IPS-18a (cell line): ENCODE results near the gene XRCC5.
"Not testable (repeated sequence)": the region's sequence is repeated elsewhere in the genome, so short reads cannot be mapped to it uniquely, and the experiment has no call there.

Source experiments
- H3K27ac ChIP-seq: one replicate; pipeline ENCODE4 v1.5.1; 2013; ENCODE audit warnings: low read length
- H3K27me3 ChIP-seq: one replicate; pipeline ENCODE4 v1.6.1; 2013; ENCODE audit warnings: mild to moderate bottlenecking, low read length; ENCODE audit not compliant: control insufficient read depth, insufficient read depth
- H3K36me3 ChIP-seq: one replicate; pipeline ENCODE4 v1.6.1; 2013; ENCODE audit warnings: low read depth, low read length; ENCODE audit not compliant: control insufficient read depth
- H3K4me1 ChIP-seq: one replicate; pipeline ENCODE4 v1.6.1; 2013; ENCODE audit warnings: low read depth, low read length; ENCODE audit not compliant: control insufficient read depth
- H3K4me3 ChIP-seq: one replicate; pipeline ENCODE4 v1.5.1; 2013; ENCODE audit warnings: low read length
- H3K9ac ChIP-seq: one replicate; pipeline ENCODE4 v1.6.1; 2013; ENCODE audit warnings: mild to moderate bottlenecking, low read length, moderate library complexity
- H3K9me3 ChIP-seq: one replicate; pipeline ENCODE4 v1.6.1; 2013; ENCODE audit warnings: low read depth, low read length; ENCODE audit not compliant: control insufficient read depth

XRCC5 gene

GRCh38 chr2:216126943-216127342 is 17.8 kb downstream of the XRCC5 start:
- Histone ChIP-seq H3K4me3 (no peak overlapping the region), H3K27ac (no peak overlapping the region), H3K27me3 (no peaks in the 10 kb centered on the region), H3K4me1 (no peaks in the 10 kb centered on the region), H3K36me3 (peaks cover 98% of the 10 kb centered on the region), H3K9me3 (no peaks in the 10 kb centered on the region), H3K9ac (no peak overlapping the region)

- Histone ChIP-seq H3K9me3 (no peaks in the 10 kb centered on the region), H3K36me3 (peaks cover 97% of the 10 kb centered on the region), H3K4me3 (no peak overlapping the region), H3K27me3 (no peaks in the 10 kb centered on the region), H3K4me1 (no peaks in the 10 kb centered on the region), H3K9ac (no peak overlapping the region), H3K27ac (no peak overlapping the region)
Observed at GRCh38 chr2:216130346-216130971, 21.3 kb downstream of the XRCC5 start.

GRCh38 chr2:216131175-216131926 is 22.2 kb downstream of the XRCC5 start:
- Histone ChIP-seq H3K4me1 (no peaks in the 10 kb centered on the region), H3K27me3 (no peaks in the 10 kb centered on the region), H3K4me3 (no peak overlapping the region), H3K27ac (no peak overlapping the region), H3K9me3 (no peaks in the 10 kb centered on the region), H3K9ac (no peak overlapping the region), H3K36me3 (peaks cover 96% of the 10 kb centered on the region)

GRCh38 chr2:216132585-216132984 is 23.4 kb downstream of the XRCC5 start:
- H3K4me3 ChIP-seq = no peak overlapping the region
- no peaks in the 10 kb centered on the region for H3K4me1 ChIP-seq
- H3K27ac ChIP-seq = no peak overlapping the region
- H3K27me3 ChIP-seq = no peaks in the 10 kb centered on the region
- no peaks in the 10 kb centered on the region for H3K9me3 ChIP-seq
- peaks cover 96% of the 10 kb centered on the region for H3K36me3 ChIP-seq
- H3K9ac ChIP-seq = no peak overlapping the region

- H3K27ac ChIP-seq = no peak overlapping the region
Observed at GRCh38 chr2:216133397-216133796, 24.2 kb downstream of the XRCC5 start.

GRCh38 chr2:216134958-216135541 is 25.9 kb downstream of the XRCC5 start:
- Histone ChIP-seq H3K27ac (no peak overlapping the region), H3K4me3 (no peak overlapping the region), H3K36me3 (peaks cover 96% of the 10 kb centered on the region), H3K9me3 (no peaks in the 10 kb centered on the region), H3K27me3 (no peaks in the 10 kb centered on the region), H3K4me1 (no peaks in the 10 kb centered on the region), H3K9ac (no peak overlapping the region)

More at GRCh38 chr2:216133397-216133796, 24.2 kb downstream of the XRCC5 start:
- H3K4me1 ChIP-seq = no peaks in the 10 kb centered on the region
- no peaks in the 10 kb centered on the region for H3K27me3 ChIP-seq
- H3K9ac ChIP-seq = no peak overlapping the region
- no peaks in the 10 kb centered on the region for H3K9me3 ChIP-seq
- no peak overlapping the region for H3K4me3 ChIP-seq
- peaks cover 96% of the 10 kb centered on the region for H3K36me3 ChIP-seq

GRCh38 chr2:216139884-216140283 is 30.7 kb downstream of the XRCC5 start:
- Histone ChIP-seq H3K36me3 (peaks cover 95% of the 10 kb centered on the region), H3K27me3 (no peaks in the 10 kb centered on the region), H3K27ac (no peak overlapping the region), H3K4me1 (no peaks in the 10 kb centered on the region), H3K9ac (no peak overlapping the region), H3K4me3 (no peak overlapping the region), H3K9me3 (no peaks in the 10 kb centered on the region)

- not testable (repeated sequence) for H3K9ac ChIP-seq, H3K9me3 ChIP-seq, H3K4me3 ChIP-seq, H3K27me3 ChIP-seq, H3K4me1 ChIP-seq, H3K27ac ChIP-seq
- H3K36me3 ChIP-seq = peaks cover 96% of the 10 kb centered on the region
Observed at GRCh38 chr2:216141516-216141915, 32.4 kb downstream of the XRCC5 start.

GRCh38 chr2:216142540-216142939 is 33.4 kb downstream of the XRCC5 start:
- Histone ChIP-seq H3K27ac (no peak overlapping the region), H3K9me3 (no peaks in the 10 kb centered on the region)

GRCh38 chr2:216144372-216144771 is 35.2 kb downstream of the XRCC5 start:
- Histone ChIP-seq H3K27ac (no peak overlapping the region), H3K36me3 (peaks cover 96% of the 10 kb centered on the region), H3K4me1 (peaks cover 3% of the 10 kb centered on the region), H3K9ac (no peak overlapping the region), H3K4me3 (no peak overlapping the region), H3K9me3 (no peaks in the 10 kb centered on the region), H3K27me3 (no peaks in the 10 kb centered on the region)

More at GRCh38 chr2:216142540-216142939, 33.4 kb downstream of the XRCC5 start:
- Histone ChIP-seq H3K36me3 (peaks cover 96% of the 10 kb centered on the region), H3K4me1 (peaks cover 3% of the 10 kb centered on the region), H3K4me3 (no peak overlapping the region), H3K9ac (no peak overlapping the region), H3K27me3 (no peaks in the 10 kb centered on the region)

GRCh38 chr2:216144857-216145256 is 35.7 kb downstream of the XRCC5 start:
- Histone ChIP-seq H3K36me3 (peaks cover 96% of the 10 kb centered on the region), H3K9me3 (no peaks in the 10 kb centered on the region)

More at GRCh38 chr2:216144857-216145256, 35.7 kb downstream of the XRCC5 start:
- H3K27me3 ChIP-seq = no peaks in the 10 kb centered on the region
- H3K27ac ChIP-seq = no peak overlapping the region
- no peak overlapping the region for H3K4me3 ChIP-seq
- no peak overlapping the region for H3K9ac ChIP-seq
- H3K4me1 ChIP-seq = peaks cover 3% of the 10 kb centered on the region
